Activated naive CD4-positive, alpha-beta T cell treated with anti-CD3 and anti-CD28 coated beads, Interleukin-2, amount 50 U/mL, for 72 hours (primary cell): Measurements from ENCODE around the gene RRAD. TPM values are rescaled to one million over a fixed set of nuclear protein-coding genes. Genes with fewer than 3 reads are reported as not detected.
A peak's percentile ranks its signal among the peaks of the same experiment; 100 is the strongest.
"Not testable (repeated sequence)": the region's sequence is repeated elsewhere in the genome, so short reads cannot be mapped to it uniquely, and the experiment has no call there.

Experiments
- ATAC-seq, 2 donors: fragments of 150-1000 bp; cut with Tn5 transposase; 2 replicates each; pipeline ENCODE4 v1.10.0; 2021; ENCODE audit warnings: mild to moderate bottlenecking in 2 of 2, moderate library complexity in 2 of 2
- DNase-seq, 2 donors: peaks; one replicate each; pipeline ENCODE4 v3.0.0; 2021 to 2022; ENCODE audit warnings: low spot score in 2 of 2
- H3K27ac Mint-ChIP-seq, 2 donors: one replicate each; pipeline ENCODE4 v1.8.0; 2022; ENCODE audit warnings: mild to moderate bottlenecking in 2 of 2, mixed read lengths in 2 of 2
- H3K36me3 Mint-ChIP-seq, 2 donors: one replicate each; pipeline ENCODE4 v1.8.0; 2022; ENCODE audit warnings: mixed read lengths in 2 of 2
- H3K9me3 Mint-ChIP-seq, 2 donors: one replicate each; pipeline ENCODE4 v1.8.0; 2022; ENCODE audit warnings: mixed read lengths in 2 of 2
- total RNA-seq, 2 donors: library from RNA; stranded (reverse); gene quantifications; one replicate each; pipeline ENCODE4 v1.2.3, GENCODE V29; 2022

RRAD gene
- total RNA-seq, 2 donors from 2014 or later = 0.99 to 3.8 TPM

GRCh38 chr16:66954097-66954659 lies 28.8 kb upstream of the RRAD start:
- H3K36me3 Mint-ChIP-seq = peaks cover 0 to 5% of the 10 kb centered on the region in 2 donors
- no peaks in the 10 kb centered on the region for H3K9me3 Mint-ChIP-seq
- DNase-seq (peak in 1 of 2 donors; percentile 82), ATAC-seq (peak; percentile 77 to 80)
- H3K27ac Mint-ChIP-seq = no peak overlapping the region

- DNase-seq (no peak), ATAC-seq (peak in 1 of 2 donors; percentile 6)
- H3K27ac Mint-ChIP-seq = no peak overlapping the region
- H3K9me3 Mint-ChIP-seq = no peaks in the 10 kb centered on the region
- H3K36me3 Mint-ChIP-seq = peaks cover 0 to 7% of the 10 kb centered on the region in 2 donors
Measured at GRCh38 chr16:66953462-66954096, 28.2 kb upstream of the RRAD start.

- no peak overlapping the region for H3K27ac Mint-ChIP-seq
- no peaks in the 10 kb centered on the region for H3K9me3 Mint-ChIP-seq
- ATAC-seq = no peak
- DNase-seq = no peak
- peaks cover 0 to 10% of the 10 kb centered on the region in 2 donors for H3K36me3 Mint-ChIP-seq
Measured at GRCh38 chr16:66952430-66953110, 27.2 kb upstream of the RRAD start.

GRCh38 chr16:66950971-66951790 lies 25.8 kb upstream of the RRAD start:
- Mint-ChIP-seq H3K27ac (no peak overlapping the region), H3K9me3 (no peaks in the 10 kb centered on the region), H3K36me3 (peaks cover 0 to 10% of the 10 kb centered on the region in 2 donors)
- DNase-seq (no peak), ATAC-seq (no peak)

- ATAC-seq = no peak
- Mint-ChIP-seq H3K9me3 (no peaks in the 10 kb centered on the region), H3K27ac (no peak overlapping the region), H3K36me3 (peaks cover 0 to 10% of the 10 kb centered on the region in 2 donors)
- no peak for DNase-seq
Measured at GRCh38 chr16:66950437-66950836, 25.1 kb upstream of the RRAD start.

- no peak for ATAC-seq
- DNase-seq = no peak
- Mint-ChIP-seq H3K27ac (no peak overlapping the region), H3K36me3 (peaks cover 0 to 10% of the 10 kb centered on the region in 2 donors), H3K9me3 (no peaks in the 10 kb centered on the region)
Measured at GRCh38 chr16:66949472-66949871, 24.1 kb upstream of the RRAD start.

GRCh38 chr16:66948837-66949225 lies 23.5 kb upstream of the RRAD start:
- Mint-ChIP-seq H3K27ac (no peak overlapping the region), H3K9me3 (no peaks in the 10 kb centered on the region), H3K36me3 (peaks cover 0 to 10% of the 10 kb centered on the region in 2 donors)
- DNase-seq (no peak), ATAC-seq (no peak)

GRCh38 chr16:66948134-66948836 lies 22.9 kb upstream of the RRAD start:
- no peak overlapping the region for H3K27ac Mint-ChIP-seq

GRCh38 chr16:66947302-66948065 lies 22.1 kb upstream of the RRAD start:
- ATAC-seq = peak; percentile 87 to 89
- H3K36me3 Mint-ChIP-seq = peaks cover 0 to 10% of the 10 kb centered on the region in 2 donors
- peak overlapping the region in 1 of 2 donors; percentile 17 for H3K27ac Mint-ChIP-seq

More at GRCh38 chr16:66948134-66948836, 22.9 kb upstream of the RRAD start:
- H3K9me3 Mint-ChIP-seq = no peaks in the 10 kb centered on the region
- no peak for DNase-seq
- peaks cover 0 to 10% of the 10 kb centered on the region in 2 donors for H3K36me3 Mint-ChIP-seq
- peak; percentile 21 to 33 for ATAC-seq

GRCh38 chr16:66946974-66947301 lies 21.6 kb upstream of the RRAD start:
- H3K27ac Mint-ChIP-seq = peak overlapping the region in 1 of 2 donors; percentile 17
- peak in 1 of 2 donors; percentile 2 for ATAC-seq
- DNase-seq = no peak

More at GRCh38 chr16:66947302-66948065, 22.1 kb upstream of the RRAD start:
- H3K9me3 Mint-ChIP-seq = no peaks in the 10 kb centered on the region
- DNase-seq = peak; percentile 79 to 91

GRCh38 chr16:66946541-66946940 lies 21.2 kb upstream of the RRAD start:
- peak overlapping the region in 1 of 2 donors; percentile 17 for H3K27ac Mint-ChIP-seq
- no peak for ATAC-seq
- H3K36me3 Mint-ChIP-seq = peaks cover 0 to 8% of the 10 kb centered on the region in 2 donors
- no peak for DNase-seq
- no peaks in the 10 kb centered on the region for H3K9me3 Mint-ChIP-seq

More at GRCh38 chr16:66946974-66947301, 21.6 kb upstream of the RRAD start:
- Mint-ChIP-seq H3K36me3 (peaks cover 0 to 10% of the 10 kb centered on the region in 2 donors), H3K9me3 (no peaks in the 10 kb centered on the region)

- no peak for DNase-seq
- H3K9me3 Mint-ChIP-seq = no peaks in the 10 kb centered on the region
- H3K27ac Mint-ChIP-seq = no peak overlapping the region
- H3K36me3 Mint-ChIP-seq = peaks cover 0 to 5% of the 10 kb centered on the region in 2 donors
- ATAC-seq = no peak
Measured at GRCh38 chr16:66945939-66946338, 20.6 kb upstream of the RRAD start.

- ATAC-seq, H3K9me3 Mint-ChIP-seq, H3K36me3 Mint-ChIP-seq, DNase-seq: not testable (repeated sequence)
- peak overlapping the region in 1 of 2 donors; percentile 56 for H3K27ac Mint-ChIP-seq
Measured at GRCh38 chr16:66944971-66945370, 19.6 kb upstream of the RRAD start.

GRCh38 chr16:66944054-66944441 lies 18.7 kb upstream of the RRAD start:
- H3K9me3 Mint-ChIP-seq = no peaks in the 10 kb centered on the region
- H3K27ac Mint-ChIP-seq = peak overlapping the region in 1 of 2 donors; percentile 39
- DNase-seq (no peak), ATAC-seq (no peak)
- H3K36me3 Mint-ChIP-seq = peaks cover 0 to 5% of the 10 kb centered on the region in 2 donors

- Mint-ChIP-seq H3K9me3 (no peaks in the 10 kb centered on the region), H3K27ac (peak overlapping the region in 1 of 2 donors; percentile 45), H3K36me3 (peaks cover 0 to 3% of the 10 kb centered on the region in 2 donors)
- DNase-seq (no peak), ATAC-seq (no peak)
Measured at GRCh38 chr16:66943426-66944053, 18.2 kb upstream of the RRAD start.
